Left renal cortex interstitium (tissue), 4 donors: ENCODE data around the gene SLC25A51. TPM values are rescaled to one million over a fixed set of nuclear protein-coding genes. Genes with fewer than 3 reads are reported as not detected.
"Not testable (repeated sequence)": the region's sequence is repeated elsewhere in the genome, so short reads cannot be mapped to it uniquely, and the experiment has no call there.

Experiments used
- DNase-seq, 4 donors: peaks; one replicate each; pipeline ENCODE4 v3.0.0-alpha.2; 2013; ENCODE audit warnings: low read depth in 4 of 4, low spot score in 2 of 4, missing footprints in 1 of 4
- polyA plus RNA-seq, 4 donors: library from polyadenylated mRNA; unstranded; fragments of 120-200 nt; gene quantifications; one replicate each; pipeline ENCODE4 v1.2.1, GENCODE V29; 2013; ENCODE audit not compliant: insufficient read length in 4 of 4

The SLC25A51 gene
- polyA plus RNA-seq, 4 donors: 12.0 to 22.3 (median 19.7) TPM

DNA sequence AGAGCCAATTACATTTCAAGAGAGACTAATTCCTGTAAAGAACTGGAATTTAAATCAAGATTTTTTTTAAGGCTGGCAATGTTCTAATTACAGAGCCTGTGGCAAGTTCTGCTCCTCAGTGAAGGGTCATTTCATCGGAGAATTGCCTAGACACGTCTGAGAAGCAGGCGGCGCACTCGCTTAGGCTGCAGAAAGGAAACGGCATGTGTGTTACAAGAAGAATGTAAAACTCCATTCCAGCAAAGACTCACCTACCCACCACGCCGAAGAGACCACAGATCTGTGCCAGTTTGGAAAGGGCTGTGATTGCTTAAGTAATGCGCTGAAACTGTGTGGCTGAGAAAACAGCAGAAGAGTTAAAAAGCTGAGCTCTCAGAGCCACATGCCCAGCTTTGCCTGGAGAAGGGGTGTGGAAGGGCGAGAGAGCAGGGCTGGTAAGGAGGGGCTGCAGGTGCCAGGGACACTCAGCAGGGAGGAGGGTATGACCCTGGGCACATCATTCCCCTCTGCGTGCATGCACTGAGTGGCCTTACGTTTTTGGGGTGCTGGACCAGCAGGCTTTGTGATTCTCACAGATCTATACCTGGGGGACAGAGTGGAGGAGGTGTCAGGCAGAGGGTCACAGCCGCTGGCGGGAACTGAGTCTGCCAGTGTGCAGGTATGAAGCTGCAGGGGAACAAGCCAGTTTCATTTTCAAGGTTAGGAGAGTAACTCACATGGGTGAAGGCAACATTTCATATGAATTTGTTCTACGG, 17.8 kb upstream of the SLC25A51 start:
- DNase-seq: no peak

DNA sequence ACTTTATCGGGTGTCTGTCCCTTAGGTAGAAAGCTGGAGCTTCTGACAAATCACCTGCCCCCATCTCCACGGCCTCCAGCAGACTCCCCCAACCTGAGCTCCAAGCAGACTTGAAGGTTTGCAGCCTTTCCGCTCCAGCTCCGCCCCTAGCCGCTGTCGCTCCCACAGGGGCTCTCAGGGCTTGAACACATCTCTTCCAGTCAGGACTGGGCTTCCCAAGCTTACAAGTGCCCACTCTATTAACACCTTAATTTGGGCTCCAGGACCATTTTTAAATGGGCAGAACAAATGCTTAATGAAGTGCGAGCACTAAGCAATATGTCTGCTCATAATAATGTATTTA, 17.2 kb upstream of the SLC25A51 start:
- no peak for DNase-seq

DNA sequence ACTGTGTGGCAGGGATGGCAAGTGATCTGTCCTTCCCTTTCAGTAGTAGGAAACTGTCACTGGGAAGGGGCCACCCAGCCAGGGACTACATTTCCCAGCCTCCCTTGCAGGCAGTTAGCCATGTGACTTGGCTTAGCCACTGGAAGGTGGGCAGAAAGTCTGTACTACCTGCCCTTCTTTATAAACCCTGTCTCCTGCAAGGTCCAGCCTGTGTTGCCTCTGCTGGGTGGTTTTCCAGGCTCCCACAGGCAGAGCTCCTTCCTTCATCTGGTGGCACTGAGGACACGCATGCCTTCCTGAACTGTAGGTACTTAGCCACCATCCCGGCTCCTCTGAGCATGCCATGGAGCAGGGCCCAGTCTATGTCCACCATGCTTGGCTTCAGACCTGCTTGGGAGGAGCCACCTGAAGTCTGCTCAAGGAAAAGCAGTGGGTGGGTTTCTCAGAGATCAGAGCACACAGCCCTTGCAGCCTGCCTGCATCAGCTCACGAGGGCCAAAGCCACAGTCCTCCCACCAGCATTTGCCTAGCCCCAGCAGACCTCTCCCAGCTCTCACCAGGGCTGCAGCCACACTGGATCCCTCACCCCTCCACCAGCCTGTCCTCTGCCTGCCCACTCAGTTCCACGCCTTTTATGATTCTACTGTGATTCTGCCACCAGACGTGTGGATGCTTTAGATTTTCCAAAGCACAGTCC, 16.7 kb upstream of the SLC25A51 start:
- no peak for DNase-seq

GRCh38 chr9:37919956-37920335, 16.0 kb upstream of the SLC25A51 start:
- DNase-seq: no peak

DNA sequence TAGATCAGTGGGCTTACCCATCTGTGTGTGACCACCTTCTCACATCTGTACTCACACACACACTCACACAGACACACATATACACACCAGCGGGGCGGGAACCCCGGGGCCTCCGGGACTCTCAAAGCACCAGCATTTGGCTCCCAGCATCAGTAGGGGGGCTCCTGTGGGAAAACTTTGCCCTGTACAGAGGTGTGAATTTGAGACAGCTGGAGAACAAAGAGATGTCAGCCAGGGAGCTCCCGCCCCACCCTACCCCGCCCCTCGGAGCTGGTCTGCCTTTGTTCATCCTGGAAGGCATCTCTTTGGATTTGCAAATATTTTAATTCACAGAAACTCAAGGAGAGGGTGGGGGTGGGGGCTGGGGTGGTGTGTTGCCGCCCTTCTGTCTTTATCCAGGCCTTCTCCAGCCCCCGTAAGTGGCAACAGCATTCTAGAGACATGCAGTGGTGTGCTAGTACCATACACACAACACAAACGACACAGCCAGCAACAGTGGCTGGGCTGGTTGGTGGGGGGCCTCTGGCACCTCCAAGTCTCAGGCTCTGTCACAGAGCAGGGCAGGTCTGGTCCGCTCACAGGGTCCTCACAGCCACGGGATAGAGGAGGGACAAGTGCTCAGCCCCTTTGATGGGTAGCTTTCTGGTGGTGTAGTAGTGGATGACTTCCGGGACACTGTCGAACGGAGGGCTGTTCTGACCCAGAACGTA, 15.5 kb upstream of the SLC25A51 start:
- no peak for DNase-seq

DNA sequence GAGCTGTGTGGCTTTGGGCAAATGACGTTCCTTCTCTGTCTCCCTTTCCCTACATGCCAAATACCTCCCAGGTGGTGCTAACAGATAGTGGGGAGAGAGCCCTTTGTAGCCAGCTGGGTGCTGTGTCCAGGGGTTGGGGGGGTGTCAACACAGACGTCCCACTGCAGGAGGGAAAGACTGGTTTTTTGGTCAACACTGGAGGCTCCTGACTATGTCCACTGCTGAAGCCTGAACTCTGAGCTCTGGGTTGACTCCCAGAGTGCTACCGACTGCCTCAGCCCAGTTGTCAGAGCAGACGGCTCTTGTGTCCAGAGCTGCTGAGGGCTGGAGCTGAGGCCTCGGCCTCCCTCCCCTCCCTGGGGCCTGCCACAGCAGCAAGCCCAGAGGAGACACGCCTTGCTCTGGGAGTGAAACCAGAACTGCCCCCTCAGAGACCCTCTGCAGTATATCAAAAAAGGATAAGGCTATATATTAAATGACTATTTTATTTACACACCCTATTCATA, 14.8 kb upstream of the SLC25A51 start:
- DNase-seq: no peak

- DNase-seq: no peak
Observed at GRCh38 chr9:37917801-37918664, 14.1 kb upstream of the SLC25A51 start.

- DNase-seq: no peak
Observed at GRCh38 chr9:37917313-37917731, 13.4 kb upstream of the SLC25A51 start.

DNA sequence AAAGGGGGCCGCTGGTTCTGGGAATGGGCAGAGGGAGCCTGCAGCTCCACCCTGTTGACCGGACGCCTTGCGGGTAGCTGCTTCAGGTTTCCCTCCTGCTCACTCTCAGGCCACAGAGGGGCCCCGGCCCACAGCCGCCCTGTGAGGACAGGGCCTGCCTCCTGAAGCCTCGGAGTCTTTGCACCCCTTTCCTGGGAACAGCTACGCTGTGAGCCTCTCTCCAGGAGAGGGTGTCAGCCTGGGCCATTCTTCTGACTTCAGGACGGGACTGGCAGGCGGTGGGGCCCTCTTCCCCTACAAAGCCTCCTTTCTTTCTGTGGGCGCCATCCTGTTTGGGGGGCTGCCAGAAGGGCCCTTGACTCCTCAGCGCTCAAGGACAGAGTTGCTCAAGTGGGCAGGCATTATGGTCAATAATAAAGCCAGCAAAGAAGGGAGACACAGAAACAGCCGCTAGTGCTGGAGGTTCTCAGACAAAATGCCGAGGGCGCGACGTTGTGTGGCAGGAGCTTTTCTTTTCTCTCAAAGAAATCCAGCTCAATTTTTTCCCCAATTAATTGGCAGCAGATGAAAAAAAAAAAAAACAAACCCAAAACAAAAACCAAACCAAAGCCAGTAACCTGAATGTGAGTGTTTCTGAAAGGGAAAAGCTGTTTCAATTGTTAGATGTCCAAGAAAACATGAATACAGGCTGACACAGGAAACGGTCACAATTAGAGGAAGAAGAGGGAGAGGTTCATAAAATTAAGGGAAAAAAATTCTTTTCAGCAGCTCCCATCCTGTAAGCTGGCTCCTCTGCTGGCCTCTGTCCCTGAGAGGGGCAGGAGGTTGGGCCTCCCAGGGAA, 12.8 kb upstream of the SLC25A51 start:
- DNase-seq: no peak

- DNase-seq: no peak
Observed at GRCh38 chr9:37915911-37916470, 12.1 kb upstream of the SLC25A51 start.

- DNase-seq: no peak
Observed at GRCh38 chr9:37914701-37915358, 10.9 kb upstream of the SLC25A51 start.

DNA sequence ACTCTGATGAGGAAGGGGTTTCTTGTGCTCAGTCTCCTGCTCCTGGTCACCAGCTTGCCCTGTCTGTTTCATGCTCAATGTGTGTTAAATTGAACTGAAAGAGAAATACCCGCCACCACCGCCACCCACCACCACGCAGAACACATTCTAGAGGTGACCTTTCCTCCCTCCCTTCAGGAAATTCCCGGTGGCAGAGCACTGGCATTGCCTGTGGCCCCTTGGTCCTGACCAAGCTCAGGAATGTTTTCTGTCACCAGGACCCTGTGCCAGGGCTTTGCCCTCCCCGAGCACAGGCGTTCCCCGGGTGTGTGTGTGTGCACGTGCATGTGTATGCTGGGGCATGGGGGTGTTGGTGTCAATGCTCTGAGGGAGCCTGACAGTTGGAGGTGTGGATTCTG, 10.2 kb upstream of the SLC25A51 start:
- no peak for DNase-seq

- peak; percentile 64 to 83 (median 72) for DNase-seq
Observed at GRCh38 chr9:37913480-37914153, 9.7 kb upstream of the SLC25A51 start.

- DNase-seq: no peak
Observed at GRCh38 chr9:37911271-37911681, 7.3 kb upstream of the SLC25A51 start.

DNA sequence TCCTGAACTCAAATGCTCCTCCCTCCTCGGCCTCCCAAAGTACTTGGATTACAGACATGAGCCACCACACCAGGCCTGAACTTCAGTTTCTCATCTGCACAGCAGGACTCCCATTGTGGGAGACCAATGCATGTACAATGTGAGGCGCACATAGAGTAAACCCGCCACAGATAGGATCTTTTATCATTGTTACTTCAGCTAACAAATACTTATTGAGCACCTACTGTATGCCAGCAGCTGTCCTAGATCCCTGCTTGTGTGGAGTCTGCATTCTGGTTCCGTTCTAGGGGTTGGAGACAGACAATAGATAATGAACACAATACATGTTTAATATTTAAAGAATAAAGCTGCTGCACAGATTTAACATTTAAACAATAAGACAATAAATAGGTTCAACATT, 6.3 kb upstream of the SLC25A51 start:
- no peak for DNase-seq

DNA sequence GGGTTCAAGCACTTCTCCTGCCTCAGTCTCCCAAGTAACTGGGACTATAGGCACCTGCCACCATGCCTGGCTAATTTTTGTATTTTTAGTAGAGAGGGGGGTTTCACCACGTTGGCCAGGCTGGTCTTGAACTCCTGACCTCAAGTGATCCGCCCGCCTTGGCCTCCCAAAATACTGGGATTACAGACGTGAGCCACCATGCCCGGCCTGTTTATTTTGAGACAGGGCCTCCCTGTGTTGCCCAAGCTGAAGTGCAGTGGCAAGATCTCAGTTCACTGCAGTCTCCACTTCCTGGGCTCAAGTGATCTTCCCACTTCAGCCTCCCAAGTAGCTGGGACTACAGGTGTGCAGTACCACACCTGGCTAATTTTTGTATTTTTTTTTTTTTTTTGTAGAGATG, 5.9 kb upstream of the SLC25A51 start:
- DNase-seq: not testable (repeated sequence)

GRCh38 chr9:37909326-37909725, 5.4 kb upstream of the SLC25A51 start:
- DNase-seq: no peak

DNA sequence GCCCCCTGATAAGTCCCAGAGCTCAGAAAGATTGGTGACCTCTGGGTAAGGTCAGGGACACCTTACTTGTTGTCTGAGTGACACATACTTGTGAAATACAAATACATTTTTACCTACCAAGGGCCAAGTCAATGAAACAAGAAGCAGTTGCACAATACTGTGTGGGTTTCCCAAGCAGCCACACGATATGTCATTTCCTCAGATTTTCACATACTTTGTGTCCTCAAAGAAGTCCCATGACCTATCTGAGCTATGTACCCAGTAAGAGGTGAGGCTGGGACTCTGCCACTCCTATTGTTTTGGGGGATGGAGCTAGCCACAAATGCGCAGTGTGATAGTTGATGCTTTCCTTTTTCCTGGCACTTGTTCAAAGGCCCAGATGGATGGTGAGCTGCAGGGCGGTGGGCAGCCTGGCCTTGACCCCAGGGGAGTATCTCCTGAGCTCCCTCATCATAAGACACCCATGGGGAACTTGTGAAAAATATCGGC, 4.8 kb upstream of the SLC25A51 start:
- no peak for DNase-seq
